SK-N-SH treated with all-trans-retinoic acid at 6 μM for 48 hours (cell line): Measurements from ENCODE around the gene SLC16A4.
"Not testable (repeated sequence)": the region's sequence is repeated elsewhere in the genome, so short reads cannot be mapped to it uniquely, and the experiment has no call there.

ENCODE experiments used
- ATAC-seq: fragments of 200-7000 bp; cut with Tn5 transposase; 3 replicates; pipeline ENCODE4 v1.9.1; 2020; ENCODE audit warnings: mild to moderate bottlenecking, moderate library complexity
- ARNTL ChIP-seq: fragments of 450-650 bp; formaldehyde crosslinking; IDR thresholded peaks from 2 replicates; pipeline ENCODE4 v1.5.0; 2020; ENCODE audit warnings: low read depth, mild to moderate bottlenecking, moderate library complexity, borderline replicate concordance
- BACH2 ChIP-seq: fragments of 250-450 bp; sonication (Bioruptor Pico); IDR thresholded peaks from 2 replicates; pipeline ENCODE4 v1.9.0; 2021; ENCODE audit warnings: mild to moderate bottlenecking, borderline replicate concordance
- CREB5 ChIP-seq: fragments of 250-450 bp; sonication (Bioruptor Pico); IDR thresholded peaks from 2 replicates; pipeline ENCODE4 v1.5.1; 2020; ENCODE audit warnings: low read depth, mild to moderate bottlenecking, moderate library complexity
- CSDC2 ChIP-seq: fragments of 250-450 bp; sonication (Bioruptor Pico); IDR thresholded peaks from 2 replicates; pipeline ENCODE4 v1.5.0; 2020; ENCODE audit warnings: mild to moderate bottlenecking, moderate library complexity
- CSRNP3 ChIP-seq: fragments of 250-450 bp; sonication (Bioruptor Pico); IDR thresholded peaks from 2 replicates; pipeline ENCODE4 v1.5.1; 2021; ENCODE audit warnings: mild to moderate bottlenecking, moderate library complexity
- ESRRG ChIP-seq: fragments of 250-450 bp; sonication (Bioruptor Pico); IDR thresholded peaks from 2 replicates; pipeline ENCODE4 v1.6.1; 2021; ENCODE audit warnings: mild to moderate bottlenecking
- GLIS3 ChIP-seq: fragments of 250-450 bp; sonication (Bioruptor Pico); IDR thresholded peaks from 2 replicates; pipeline ENCODE4 v1.5.0; 2020; ENCODE audit warnings: mild to moderate bottlenecking, moderate library complexity
- OSR1 ChIP-seq: fragments of 250-450 bp; sonication (Bioruptor Pico); IDR thresholded peaks from 2 replicates; pipeline ENCODE4 v1.8.0; 2022; ENCODE audit warnings: moderate library complexity, mild to moderate bottlenecking, inconsistent platforms
- PATZ1 ChIP-seq: fragments of 250-450 bp; sonication (Bioruptor Pico); IDR thresholded peaks from 2 replicates; pipeline ENCODE4 v1.8.0; 2020; ENCODE audit warnings: mild to moderate bottlenecking, moderate library complexity, borderline replicate concordance
- POU6F1 ChIP-seq: fragments of 250-450 bp; sonication (Bioruptor Pico); IDR thresholded peaks from 2 replicates; pipeline ENCODE4 v1.8.0; 2021; ENCODE audit warnings: low read depth, mild to moderate bottlenecking, moderate library complexity, borderline replicate concordance
- PPARA ChIP-seq: fragments of 250-450 bp; sonication (Bioruptor Pico); IDR thresholded peaks from 2 replicates; pipeline ENCODE4 v1.5.0; 2020; ENCODE audit warnings: mild to moderate bottlenecking, borderline replicate concordance
- RARB ChIP-seq: fragments of 250-450 bp; sonication (Bioruptor Pico); IDR thresholded peaks from 2 replicates; pipeline ENCODE4 v1.8.0; 2021; ENCODE audit warnings: mild to moderate bottlenecking, moderate library complexity
- SNAI2 ChIP-seq: fragments of 250-450 bp; sonication (Bioruptor Pico); IDR thresholded peaks from 2 replicates; pipeline ENCODE4 v1.5.0; 2020; ENCODE audit warnings: mild to moderate bottlenecking, moderate library complexity
- TCF4 ChIP-seq: fragments of 250-450 bp; sonication (Bioruptor Pico); IDR thresholded peaks from 2 replicates; pipeline ENCODE4 v1.8.0; 2021; ENCODE audit warnings: mild to moderate bottlenecking, moderate library complexity, borderline replicate concordance
- TOX ChIP-seq: fragments of 250-450 bp; sonication (Bioruptor Pico); IDR thresholded peaks from 2 replicates; pipeline ENCODE4 v1.8.0; 2021; ENCODE audit warnings: mild to moderate bottlenecking, moderate library complexity, borderline replicate concordance
- TSHZ2 ChIP-seq: fragments of 250-450 bp; sonication (Bioruptor Pico); IDR thresholded peaks from 2 replicates; pipeline ENCODE4 v1.5.0; 2020; ENCODE audit warnings: mild to moderate bottlenecking, moderate library complexity
- ZC3H10 ChIP-seq: fragments of 250-450 bp; sonication (Bioruptor Pico); IDR thresholded peaks from 2 replicates; pipeline ENCODE4 v1.5.1; 2021; ENCODE audit warnings: mild to moderate bottlenecking, moderate library complexity
- ZFP3 ChIP-seq: fragments of 250-450 bp; sonication (Bioruptor Pico); IDR thresholded peaks from 2 replicates; pipeline ENCODE4 v1.5.0; 2020; ENCODE audit warnings: mild to moderate bottlenecking, moderate library complexity
- ZFP30 ChIP-seq: fragments of 450-650 bp; formaldehyde crosslinking; IDR thresholded peaks from 2 replicates; pipeline ENCODE4 v1.5.0; 2022; ENCODE audit warnings: mild to moderate bottlenecking, moderate library complexity
- ZNF565 ChIP-seq: fragments of 450-650 bp; formaldehyde crosslinking; conservative IDR thresholded peaks from 2 replicates; pipeline ENCODE4 v1.5.0; 2020; ENCODE audit warnings: low read depth, mild to moderate bottlenecking, moderate library complexity

The SLC16A4 gene

GRCh38 chr1:110404401-110404800, 13.6 kb upstream of the SLC16A4 start:
- no peak for ATAC-seq
- no peak for TF ChIP-seq ZFP30 (CRISPR knock-in tag)
- no peak for TF ChIP-seq PPARA (CRISPR knock-in tag)
- TF ChIP-seq CSRNP3 (CRISPR knock-in tag), result no peak
- no peak for TF ChIP-seq PATZ1 (CRISPR knock-in tag)
- TF ChIP-seq ZFP3 (CRISPR knock-in tag), result no peak
- no peak for TF ChIP-seq POU6F1 (CRISPR knock-in tag)
- no peak for TF ChIP-seq OSR1 (CRISPR knock-in tag)
- no peak for TF ChIP-seq TCF4
- TF ChIP-seq BACH2, result no peak
- no peak for TF ChIP-seq ZC3H10 (CRISPR knock-in tag)
- no peak for TF ChIP-seq ZNF565 (CRISPR knock-in tag)
- no peak for TF ChIP-seq SNAI2 (CRISPR knock-in tag)
- TF ChIP-seq TOX (CRISPR knock-in tag), result no peak
- TF ChIP-seq CREB5 (CRISPR knock-in tag), result no peak
- no peak for TF ChIP-seq ARNTL (CRISPR knock-in tag)

- TF ChIP-seq ESRRG (CRISPR knock-in tag), result no peak
- no peak for TF ChIP-seq ZFP30 (CRISPR knock-in tag)
- no peak for TF ChIP-seq ZC3H10 (CRISPR knock-in tag)
- no peak for TF ChIP-seq GLIS3
- no peak for TF ChIP-seq CSRNP3 (CRISPR knock-in tag)
- ATAC-seq, result no peak
These were observed 13.0 kb upstream of the SLC16A4 start for GRCh38 chr1:110403805-110404204.

- ATAC-seq, result not testable (repeated sequence)
These were observed 5.6 kb upstream of the SLC16A4 start for GRCh38 chr1:110396259-110396958.

GRCh38 chr1:110394493-110394820, 3.6 kb upstream of the SLC16A4 start:
- ATAC-seq, result no peak

More at GRCh38 chr1:110394493-110394820, 3.6 kb upstream of the SLC16A4 start:
- TF ChIP-seq PPARA (CRISPR knock-in tag), result no peak
- no peak for TF ChIP-seq RARB (CRISPR knock-in tag)
- no peak for TF ChIP-seq SNAI2 (CRISPR knock-in tag)
- TF ChIP-seq BACH2, result no peak
- TF ChIP-seq TOX (CRISPR knock-in tag), result no peak
- TF ChIP-seq CSDC2 (CRISPR knock-in tag), result no peak
- no peak for TF ChIP-seq CSRNP3 (CRISPR knock-in tag)
- TF ChIP-seq OSR1 (CRISPR knock-in tag), result no peak
- no peak for TF ChIP-seq ESRRG (CRISPR knock-in tag)
- no peak for TF ChIP-seq POU6F1 (CRISPR knock-in tag)
- no peak for TF ChIP-seq TSHZ2 (CRISPR knock-in tag)
- no peak for TF ChIP-seq GLIS3
- no peak for TF ChIP-seq TCF4
- TF ChIP-seq ARNTL (CRISPR knock-in tag), result no peak
